Keratinocyte (primary cell): ENCODE results near the gene PXN. TPM values are rescaled to one million over a fixed set of nuclear protein-coding genes. Genes with fewer than 3 reads are reported as not detected.
"Not testable (repeated sequence)": the region's sequence is repeated elsewhere in the genome, so short reads cannot be mapped to it uniquely, and the experiment has no call there.

Source experiments
- DNase-seq: peaks from one replicate; pipeline ENCODE4 v3.0.0-alpha.2; 2011; ENCODE audit warnings: low read depth, missing footprints, low spot score
- FAIRE-seq: peaks from 2 replicates; lab custom pipeline; 2011; peaks lifted over from hg19 to GRCh38; lab: Jason Lieb, UNC
- H2AFZ ChIP-seq: 2 replicates; pipeline ENCODE4 v1.6.0; 2012; ENCODE audit warnings: low read length, control low read depth, inconsistent platforms; ENCODE audit not compliant: control insufficient read depth
- H3K27ac ChIP-seq: 2 replicates; pipeline ENCODE4 v1.5.1; 2011; ENCODE audit warnings: low read length; ENCODE audit not compliant: control insufficient read depth, insufficient read depth
- H3K27me3 ChIP-seq: 3 replicates; pipeline ENCODE4 v1.6.0; 2011; ENCODE audit warnings: low read length; ENCODE audit not compliant: control insufficient read depth, insufficient read depth; ENCODE audit errors: extremely low read depth
- H3K36me3 ChIP-seq, 2 experiments: 2 replicates in 1 of 2; 3 replicates in 1 of 2; pipeline ENCODE4 v1.5.1; 2011; ENCODE audit warnings: low read length in 2 of 2, mild to moderate bottlenecking in 1 of 2; ENCODE audit not compliant: control insufficient read depth in 2 of 2, insufficient read depth in 2 of 2; ENCODE audit errors: extremely low read depth in 1 of 2
- H3K4me1 ChIP-seq: 3 replicates; pipeline ENCODE4 v1.5.1; 2011; ENCODE audit warnings: low read length; ENCODE audit not compliant: control insufficient read depth, insufficient read depth; ENCODE audit errors: extremely low read depth
- H3K4me2 ChIP-seq: 3 replicates; pipeline ENCODE4 v1.6.0; 2011; ENCODE audit warnings: low read depth, low read length; ENCODE audit not compliant: control insufficient read depth, insufficient read depth; ENCODE audit errors: extremely low read depth
- H3K4me3 ChIP-seq, 3 experiments: fragments of 200-600 bp in 1 of 3; sonication (generic) in 1 of 3; 2 replicates in 2 of 3; 3 replicates in 1 of 3; pipeline ENCODE4 v1.5.1; 2011 to 2016; ENCODE audit warnings: low read length in 3 of 3, mild to moderate bottlenecking in 3 of 3, control low read depth in 2 of 3, inconsistent platforms in 1 of 3, low read depth in 1 of 3, mixed read lengths in 1 of 3, mixed run types in 1 of 3, moderate library complexity in 1 of 3; ENCODE audit not compliant: control insufficient read depth in 2 of 3, insufficient read depth in 2 of 3; ENCODE audit errors: extremely low read depth in 1 of 3
- H3K79me2 ChIP-seq: 2 replicates; pipeline ENCODE4 v1.6.0; 2012; ENCODE audit warnings: low read length; ENCODE audit not compliant: control insufficient read depth, insufficient read depth
- H3K9ac ChIP-seq: 3 replicates; pipeline ENCODE4 v1.6.0; 2011; ENCODE audit warnings: low read length; ENCODE audit not compliant: control insufficient read depth, insufficient read depth; ENCODE audit errors: extremely low read depth
- H3K9me1 ChIP-seq: 3 replicates; pipeline ENCODE4 v1.6.0; 2011; ENCODE audit warnings: low read length; ENCODE audit not compliant: control insufficient read depth, insufficient read depth; ENCODE audit errors: extremely low read depth
- H3K9me3 ChIP-seq: 2 replicates; pipeline ENCODE4 v1.5.1; 2012; ENCODE audit warnings: low read depth, low read length; ENCODE audit not compliant: control insufficient read depth
- H4K20me1 ChIP-seq: 3 replicates; pipeline ENCODE4 v1.6.0; 2011; ENCODE audit warnings: low read length; ENCODE audit not compliant: control insufficient read depth, insufficient read depth; ENCODE audit errors: extremely low read depth
- CTCF ChIP-seq, 3 experiments: IDR thresholded peaks in 1 of 3; conservative IDR thresholded peaks in 1 of 3; optimal IDR thresholded peaks in 1 of 3; 2 replicates in 2 of 3; 3 replicates in 1 of 3; pipeline versions ENCODE3 to v1.5.1; 2011; ENCODE audit warnings: low read length in 3 of 3, mild to moderate bottlenecking in 3 of 3, moderate library complexity in 2 of 3, control low read depth in 1 of 3, inconsistent platforms in 1 of 3; ENCODE audit not compliant: insufficient read depth in 2 of 3; ENCODE audit errors: extremely low read depth in 1 of 3
- EZH2 ChIP-seq: IDR thresholded peaks from one replicate; pipeline ENCODE4 v1.6.1; 2012; ENCODE audit warnings: inconsistent platforms, mild to moderate bottlenecking, low read length, moderate library complexity
- dilution Hi-C: fragments of 300-500 bp; cut with MboI; formaldehyde crosslinking; loops from one replicate; pipeline ENCODE4 v1.7.0; 2020; ENCODE audit warnings: low sequenced_read_pairs; ENCODE audit not compliant: extremely low pct_ligation_motif_present
- polyA plus RNA-seq, 5 experiments: library from polyadenylated mRNA; depleted of rRNA in 3 of 5; stranded (reverse) in 3 of 5; stranded (forward) in 1 of 5; unstranded in 1 of 5; fragments of >200 nt; gene quantifications; 1 replicate in 1 of 5; 2 replicates in 3 of 5; 3 replicates in 1 of 5; pipeline versions ENCODE4 v1.2.1 to v1.2.3, GENCODE V29; 2011 to 2012; ENCODE audit warnings: missing spikeins in 2 of 5, low read depth in 1 of 5, low replicate concordance in 1 of 5

PXN gene
- polyA plus RNA-seq, 1 donor (not counting 4 experiments of a cell fraction or from before 2014, with no cell fraction given) = 114 TPM

GRCh38 chr12:120199025-120199424, 66.5 kb downstream of the PXN start:
- DNase-seq = no peak

GRCh38 chr12:120197542-120197887, 68.0 kb downstream of the PXN start:
- dilution Hi-C loops = no loop called here
- Histone ChIP-seq H3K9me3 (no peaks in the 10 kb centered on the region), H3K4me2 (no peak overlapping the region), H3K9ac (no peak overlapping the region), H3K27ac (no peak overlapping the region), H3K4me1 (peaks cover 41% of the 10 kb centered on the region), H3K36me3 (peaks cover 27 to 38% of the 10 kb centered on the region in 2 experiments), H2AFZ (no peak overlapping the region), H3K4me3 (no peak overlapping the region), H3K79me2 (peaks cover 59% of the 10 kb centered on the region), H3K27me3 (no peaks in the 10 kb centered on the region), H3K9me1 (no peaks in the 10 kb centered on the region), H4K20me1 (peaks cover 25% of the 10 kb centered on the region)
- DNase-seq (no peak), FAIRE-seq (no peak)
- TF ChIP-seq CTCF (optimal IDR thresholded peaks at IDR 0.05 in 1 of 3, IDR thresholded peaks at IDR 0.05 in 1 of 3, conservative IDR thresholded peaks at IDR 0.05 in 1 of 3; ENCODE audit: extremely low read depth in 1 of 3, insufficient read depth in 2 of 3, low read length in 3 of 3) (no peak), EZH2 (no peak)

More at GRCh38 chr12:120199025-120199424, 66.5 kb downstream of the PXN start:
- dilution Hi-C loops = no loop called here
- peaks cover 45% of the 10 kb centered on the region for H3K79me2 ChIP-seq
- peak overlapping the region; percentile 98 for H3K9ac ChIP-seq
- peaks cover 25% of the 10 kb centered on the region for H4K20me1 ChIP-seq
- peak overlapping the region; percentile 83 to 100 (median 85) for H3K4me3 ChIP-seq
- no peak for TF ChIP-seq EZH2
- TF ChIP-seq CTCF (optimal IDR thresholded peaks at IDR 0.05 in 1 of 3, IDR thresholded peaks at IDR 0.05 in 1 of 3, conservative IDR thresholded peaks at IDR 0.05 in 1 of 3; ENCODE audit: extremely low read depth in 1 of 3, insufficient read depth in 2 of 3, low read length in 3 of 3) = no peak
- no peak overlapping the region for H2AFZ ChIP-seq
- H3K4me2 ChIP-seq = peak overlapping the region; percentile 93
- FAIRE-seq = no peak
- no peaks in the 10 kb centered on the region for H3K9me3 ChIP-seq
- H3K27ac ChIP-seq = peak overlapping the region; percentile 89
- H3K27me3 ChIP-seq = no peaks in the 10 kb centered on the region
- peaks cover 37% of the 10 kb centered on the region for H3K4me1 ChIP-seq
- no peaks in the 10 kb centered on the region for H3K9me1 ChIP-seq
- peaks cover 27 to 38% of the 10 kb centered on the region in 2 experiments for H3K36me3 ChIP-seq

- peaks cover 25% of the 10 kb centered on the region for H4K20me1 ChIP-seq
- H3K4me1 ChIP-seq = peaks cover 41% of the 10 kb centered on the region
- FAIRE-seq, H3K9me1 ChIP-seq, H3K4me2 ChIP-seq, H3K9me3 ChIP-seq, dilution Hi-C loops, H3K9ac ChIP-seq, H3K27me3 ChIP-seq, H2AFZ ChIP-seq, DNase-seq, H3K4me3 ChIP-seq, H3K27ac ChIP-seq: not testable (repeated sequence)
- peaks cover 63% of the 10 kb centered on the region for H3K79me2 ChIP-seq
- H3K36me3 ChIP-seq = peaks cover 27 to 38% of the 10 kb centered on the region in 2 experiments
Measured at GRCh38 chr12:120196817-120197541, 68.6 kb downstream of the PXN start.
